ENCODE results near the gene SLC8A1.

The SLC8A1 gene

DNA sequence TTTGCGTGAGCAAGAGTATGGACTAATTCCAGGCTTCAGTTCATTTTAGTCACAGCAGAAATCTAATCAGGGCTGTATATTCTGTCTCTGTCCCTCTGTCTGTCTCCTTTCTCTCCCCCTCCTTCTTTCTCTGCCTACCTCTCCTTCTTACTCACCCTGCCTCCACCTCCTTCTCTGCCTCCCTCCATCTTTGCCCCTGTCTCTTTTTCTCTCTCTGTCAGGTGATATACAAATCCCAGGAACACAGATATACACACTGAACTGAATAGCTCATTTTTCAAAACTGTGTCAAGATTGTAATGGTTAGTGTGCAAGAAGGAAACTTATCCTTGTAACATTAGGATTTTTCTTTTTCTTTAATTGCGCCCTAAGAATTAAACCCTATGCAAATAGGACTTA is 32.5 kb downstream of the SLC8A1 start:
- no peak for DNase-seq

DNA sequence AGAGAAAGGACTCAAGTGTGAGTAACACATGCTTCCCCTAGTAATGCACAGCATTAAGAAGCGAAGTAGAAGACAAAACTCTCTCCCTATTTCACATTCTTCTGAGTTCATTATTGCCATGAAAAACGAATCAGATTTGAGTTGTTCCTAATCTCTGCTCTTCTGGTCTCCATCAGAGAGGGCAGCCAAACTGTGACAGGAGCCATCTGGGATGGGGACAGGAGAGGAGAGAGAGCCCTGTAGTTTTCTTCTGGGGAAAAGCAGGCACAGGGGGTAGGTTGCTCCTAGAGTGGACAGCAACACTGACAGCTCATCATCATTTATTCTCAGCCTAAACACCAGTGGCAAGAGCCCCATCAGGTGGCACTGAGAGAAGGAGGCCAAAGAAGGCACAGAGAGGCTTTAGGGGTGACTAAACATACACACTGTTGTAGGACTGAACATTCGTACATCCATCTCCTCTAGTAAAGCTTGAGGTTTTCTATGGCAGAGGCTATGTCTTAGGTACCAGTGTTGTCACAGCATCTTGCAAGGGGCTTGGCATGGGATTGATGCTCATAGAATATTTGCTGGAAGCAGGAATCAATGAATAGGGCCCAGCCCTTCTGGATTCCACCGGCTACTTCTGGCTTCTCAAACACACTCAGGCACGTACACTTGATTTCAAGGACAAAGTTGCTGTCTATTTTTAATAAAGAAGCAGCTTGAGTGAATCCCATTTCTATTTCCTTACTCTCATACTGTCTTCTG is 33.1 kb downstream of the SLC8A1 start:
- DNase-seq = no peak

GRCh38 chr2:40416486-40416885 is 35.4 kb downstream of the SLC8A1 start:
- DNase-seq = no peak

DNA sequence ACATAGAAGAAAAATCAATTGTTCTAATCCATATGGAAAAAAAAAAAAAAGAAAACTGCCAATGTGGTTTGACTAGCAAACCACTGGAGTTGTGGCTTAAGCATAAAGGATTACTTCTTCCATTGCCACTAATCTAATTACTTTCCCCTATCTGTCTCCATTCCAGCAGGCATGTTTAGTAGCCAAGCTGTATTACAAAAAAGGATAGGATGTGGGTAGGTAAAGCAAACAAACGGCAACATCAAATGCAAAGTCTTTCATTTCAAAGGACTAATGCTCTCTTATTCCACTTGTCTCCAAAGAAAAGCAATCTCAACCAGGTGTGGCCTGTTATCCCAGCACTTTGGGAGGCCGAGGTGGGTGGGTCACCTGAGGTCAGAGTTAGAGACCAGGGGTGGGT is 36.5 kb downstream of the SLC8A1 start:
- no peak for DNase-seq

DNA sequence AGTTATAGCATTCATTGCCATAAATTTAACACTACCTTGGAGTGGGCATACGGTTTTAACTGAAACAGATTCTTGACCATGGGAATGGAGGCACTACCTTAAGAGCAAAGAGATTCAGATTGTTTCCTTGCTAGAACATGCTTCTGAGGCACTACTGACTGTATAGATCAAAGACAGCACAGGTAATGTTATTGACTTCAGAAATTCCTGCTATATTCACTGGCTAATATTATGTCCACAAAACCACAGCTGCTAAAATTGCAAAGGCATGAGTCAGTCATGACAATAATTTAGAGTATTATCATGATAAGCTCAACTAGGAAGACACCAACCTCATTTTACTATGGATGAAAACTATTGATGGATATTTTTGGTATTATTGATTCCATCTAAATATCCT is 39.4 kb downstream of the SLC8A1 start:
- DNase-seq = no peak

GRCh38 chr2:40410695-40411094 is 41.2 kb downstream of the SLC8A1 start:
- DNase-seq = no peak

DNA sequence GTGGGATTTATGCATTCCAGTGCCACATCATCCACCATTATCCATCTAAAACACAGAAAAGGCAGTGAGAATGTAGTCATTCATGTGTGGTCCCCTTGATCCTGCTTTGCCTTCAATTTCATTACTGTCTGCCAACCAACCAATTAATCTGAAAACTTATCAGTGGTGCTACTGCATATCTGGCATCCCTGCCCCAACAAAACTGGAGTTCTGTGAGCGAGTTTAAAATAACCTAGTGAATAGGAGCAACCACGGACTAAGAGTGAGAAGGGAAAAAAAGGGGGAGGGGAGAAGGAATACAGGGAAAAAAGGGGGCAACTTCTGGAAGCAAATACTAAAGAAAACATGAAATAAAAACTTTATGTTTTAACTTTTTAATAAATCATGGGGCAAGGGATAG is 42.2 kb downstream of the SLC8A1 start:
- DNase-seq = no peak

DNA sequence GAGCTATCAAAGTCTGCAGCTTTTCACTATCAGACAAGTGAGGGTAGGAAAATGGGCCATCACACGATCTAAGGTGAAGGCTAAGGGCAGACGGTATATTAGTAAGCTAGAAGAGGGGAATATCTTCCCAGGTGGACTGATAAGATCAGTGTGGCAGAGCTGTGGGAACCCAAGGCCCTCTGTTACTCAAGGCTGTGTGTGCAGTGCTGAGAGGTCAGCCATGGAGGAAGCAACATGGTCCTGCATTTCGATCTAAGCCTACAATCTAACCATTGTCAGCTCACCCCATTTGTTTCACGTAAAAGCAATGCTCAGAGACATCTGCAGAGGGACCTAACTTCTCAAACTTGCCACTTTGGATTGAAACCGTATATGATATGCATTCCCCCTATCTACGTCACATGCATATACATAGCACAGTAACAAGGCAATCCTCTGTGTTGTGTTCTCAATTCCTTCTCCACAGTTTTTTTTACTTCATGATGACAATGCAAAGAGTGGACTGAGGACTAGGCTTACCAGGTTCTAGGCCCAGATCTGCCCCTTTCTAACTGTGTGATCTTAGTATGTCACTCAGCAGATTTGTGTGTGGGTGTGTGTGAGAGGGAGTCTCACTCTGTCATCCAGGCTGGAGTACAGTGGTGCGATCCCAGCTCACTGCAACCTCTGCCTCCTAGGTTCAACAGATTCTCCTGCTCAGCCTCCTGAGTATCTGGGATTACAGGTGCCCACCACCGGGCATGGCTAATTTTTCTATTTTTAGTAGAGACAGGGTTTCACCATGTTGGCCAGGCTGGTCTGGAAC is 45.2 kb downstream of the SLC8A1 start:
- DNase-seq = no peak

- DNase-seq = no peak
These were observed 46.4 kb downstream of the SLC8A1 start for GRCh38 chr2:40405465-40405864.

GRCh38 chr2:40404517-40404916 is 47.4 kb downstream of the SLC8A1 start:
- no peak for DNase-seq

- no peak for DNase-seq
These were observed 48.6 kb downstream of the SLC8A1 start for GRCh38 chr2:40403233-40403836.

DNA sequence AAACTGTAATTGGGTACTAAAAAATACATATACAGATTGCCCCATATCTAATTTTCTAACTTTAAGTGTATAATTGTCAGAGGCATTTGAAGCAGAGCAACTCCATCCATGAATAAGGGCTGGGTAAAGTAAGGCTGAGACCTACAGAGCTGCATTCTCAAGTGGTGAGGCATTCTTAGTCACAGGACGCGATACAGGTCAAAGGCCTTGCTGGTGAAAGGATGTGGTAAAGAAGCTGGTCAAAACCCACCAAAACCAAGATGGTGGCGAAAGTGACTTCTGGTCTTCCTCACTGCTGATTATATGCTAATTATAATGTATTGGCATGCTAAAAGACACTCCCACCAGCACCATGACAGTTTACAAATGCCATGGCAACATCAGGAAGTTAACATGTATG is 50.0 kb downstream of the SLC8A1 start:
- no peak for DNase-seq

DNA sequence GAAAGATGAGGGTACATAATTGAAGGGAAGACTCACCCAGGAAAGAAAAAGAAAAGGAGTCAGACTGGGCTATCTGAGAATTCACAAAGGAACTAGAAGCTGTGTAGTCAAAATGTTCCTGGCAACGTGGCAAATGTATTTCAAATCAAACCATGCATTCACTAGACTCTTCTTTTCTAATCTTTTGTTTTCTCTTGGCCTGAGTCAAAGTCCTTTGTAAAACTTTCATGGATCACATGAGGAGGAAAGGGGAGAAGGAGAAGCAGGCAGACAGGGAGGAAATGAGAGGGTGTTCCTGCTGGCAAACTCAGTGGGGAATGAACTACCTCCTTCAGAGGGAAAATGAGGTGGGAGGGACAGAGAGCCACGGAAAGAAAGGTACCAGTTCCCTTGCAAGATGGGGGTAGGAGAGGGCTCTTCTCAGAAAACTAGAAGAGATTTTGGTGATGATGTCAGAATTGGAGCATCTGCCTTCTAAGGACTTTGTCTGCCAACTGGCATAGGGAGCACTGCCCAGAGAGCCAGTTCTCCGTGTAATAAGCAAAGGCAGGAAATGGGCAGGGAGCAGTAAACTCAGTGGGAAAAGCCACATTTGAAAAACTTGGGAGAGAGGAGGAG is 51.4 kb downstream of the SLC8A1 start:
- no peak for DNase-seq

DNA sequence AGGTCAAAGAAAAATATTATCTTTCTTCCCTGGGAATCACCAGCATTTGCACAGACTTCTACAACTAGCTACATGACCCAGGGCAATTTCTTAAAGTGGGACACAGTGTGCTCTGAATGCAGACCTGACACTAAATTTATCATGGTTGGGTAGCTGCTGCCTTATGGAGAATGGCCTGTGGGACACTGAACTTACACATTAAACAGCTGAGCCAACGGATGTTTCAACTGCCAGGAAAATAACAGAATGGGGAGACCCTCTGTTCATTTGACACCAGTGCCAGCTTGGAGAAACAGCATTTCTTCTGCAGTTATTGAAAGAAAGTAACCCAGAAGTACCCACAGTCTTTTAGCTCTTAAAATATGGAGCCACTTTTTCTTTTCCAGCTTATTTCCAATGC is 54.1 kb downstream of the SLC8A1 start:
- no peak for DNase-seq

- DNase-seq = no peak
These were observed 55.8 kb downstream of the SLC8A1 start for GRCh38 chr2:40396124-40396523.

- DNase-seq = no peak
These were observed 56.5 kb downstream of the SLC8A1 start for GRCh38 chr2:40395169-40396073.

DNA sequence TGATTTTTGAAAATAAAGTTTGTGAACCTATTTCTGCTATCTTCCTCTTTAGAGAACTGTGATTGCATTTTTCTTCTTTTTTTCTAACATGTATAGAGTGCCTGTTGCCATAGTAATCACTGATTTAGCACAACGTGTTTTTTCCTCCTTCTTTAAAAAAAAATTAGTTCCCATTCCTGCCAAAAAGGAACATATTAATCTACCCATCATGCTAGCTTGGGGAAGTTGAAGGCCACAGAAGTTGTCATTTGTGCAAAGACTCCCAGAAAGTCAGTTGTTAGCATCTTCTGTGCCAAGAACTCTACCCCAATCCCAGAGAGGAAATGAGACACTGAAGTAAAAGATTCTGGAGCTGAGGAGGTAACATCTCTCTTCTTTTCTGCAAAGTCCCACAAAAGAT is 57.3 kb downstream of the SLC8A1 start:
- DNase-seq = no peak

- DNase-seq = no peak
These were observed 57.9 kb downstream of the SLC8A1 start for GRCh38 chr2:40394031-40394430.

DNA sequence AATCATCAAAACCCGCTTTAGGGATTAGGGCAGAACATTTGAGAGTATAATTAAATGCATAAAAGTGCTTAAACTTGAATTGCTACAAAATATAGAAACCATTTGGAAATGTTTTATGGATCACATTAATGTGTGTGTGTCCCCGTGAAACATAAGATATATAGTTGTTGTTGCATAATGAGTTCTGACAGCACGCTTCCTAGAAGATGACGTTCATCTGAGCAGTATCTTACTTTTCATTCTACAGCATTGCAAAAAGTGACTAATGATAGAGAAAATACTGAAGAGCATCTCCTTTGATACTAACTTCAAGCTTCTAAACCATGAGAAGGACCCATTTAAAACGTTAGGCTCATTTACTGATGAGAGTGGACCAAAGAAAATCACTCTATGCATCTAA is 63.7 kb downstream of the SLC8A1 start:
- DNase-seq = no peak

- no peak for DNase-seq
These were observed 65.7 kb downstream of the SLC8A1 start for GRCh38 chr2:40386177-40386576.

GRCh38 chr2:40384714-40385113 is 67.2 kb downstream of the SLC8A1 start:
- DNase-seq = no peak

DNA sequence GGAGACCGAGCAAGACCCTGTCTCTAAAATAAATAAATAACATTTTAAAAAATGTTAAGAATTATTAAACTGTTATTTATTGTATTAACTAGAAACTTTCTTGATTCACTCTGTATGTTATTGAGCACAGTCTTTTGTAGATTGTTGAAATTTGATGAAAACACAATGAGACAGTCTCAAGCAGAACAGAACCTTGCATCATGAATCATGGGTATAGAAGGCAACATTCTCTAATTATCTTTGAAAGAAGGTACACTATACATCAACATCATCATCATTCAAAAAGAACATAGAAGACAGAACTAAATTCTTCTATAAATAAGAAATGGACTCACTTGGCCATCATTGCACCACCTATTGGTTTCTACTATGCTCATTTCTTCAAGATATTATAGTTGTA is 67.7 kb downstream of the SLC8A1 start:
- no peak for DNase-seq

- no peak for DNase-seq
These were observed 71.2 kb downstream of the SLC8A1 start for GRCh38 chr2:40380721-40381120.

Data from left hindlimb (tissue), 1 donor.